ENCODE data around the gene MYO7B.

MYO7B gene

DNA sequence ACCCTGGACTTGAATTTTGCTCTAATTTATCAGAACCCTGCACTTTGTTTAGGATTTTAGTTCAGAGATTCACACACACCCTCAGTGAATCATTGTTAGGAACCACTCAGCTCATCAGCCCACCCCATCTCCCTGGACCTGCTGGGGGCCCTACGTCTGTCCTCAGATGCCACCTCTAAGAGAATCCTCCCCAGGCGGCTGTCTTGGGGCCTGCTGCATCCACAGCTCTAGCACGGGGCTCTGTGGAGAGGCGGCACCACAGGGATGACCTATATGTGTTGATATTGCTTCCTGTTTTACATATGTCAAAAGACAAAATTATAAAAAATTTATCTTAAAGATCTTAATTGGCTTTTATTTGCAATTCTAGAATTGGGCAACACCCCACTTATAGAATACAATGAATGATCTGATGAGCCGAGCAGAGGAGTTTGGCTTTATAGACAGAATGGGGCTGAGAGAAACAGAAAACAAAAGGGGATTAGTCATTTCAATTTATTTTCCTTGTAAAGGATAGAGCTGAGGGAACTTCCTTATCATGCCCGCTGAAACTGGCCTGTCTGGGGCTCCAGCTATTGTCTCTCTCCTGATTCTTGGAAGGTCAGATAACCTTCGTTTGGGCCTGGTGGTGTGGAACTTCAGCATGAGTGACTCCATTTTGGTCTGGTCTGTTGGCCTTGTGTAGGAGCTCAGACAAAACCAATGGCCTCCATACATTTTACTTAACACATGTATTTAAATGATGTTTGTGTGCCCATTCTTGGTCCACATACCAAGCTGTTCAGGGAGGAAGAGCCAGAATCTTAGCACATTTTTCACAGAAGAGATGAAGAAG is 1.4 kb downstream of the MYO7B start:
- no peak for ATAC-seq
- TF ChIP-seq, protein P1, sequence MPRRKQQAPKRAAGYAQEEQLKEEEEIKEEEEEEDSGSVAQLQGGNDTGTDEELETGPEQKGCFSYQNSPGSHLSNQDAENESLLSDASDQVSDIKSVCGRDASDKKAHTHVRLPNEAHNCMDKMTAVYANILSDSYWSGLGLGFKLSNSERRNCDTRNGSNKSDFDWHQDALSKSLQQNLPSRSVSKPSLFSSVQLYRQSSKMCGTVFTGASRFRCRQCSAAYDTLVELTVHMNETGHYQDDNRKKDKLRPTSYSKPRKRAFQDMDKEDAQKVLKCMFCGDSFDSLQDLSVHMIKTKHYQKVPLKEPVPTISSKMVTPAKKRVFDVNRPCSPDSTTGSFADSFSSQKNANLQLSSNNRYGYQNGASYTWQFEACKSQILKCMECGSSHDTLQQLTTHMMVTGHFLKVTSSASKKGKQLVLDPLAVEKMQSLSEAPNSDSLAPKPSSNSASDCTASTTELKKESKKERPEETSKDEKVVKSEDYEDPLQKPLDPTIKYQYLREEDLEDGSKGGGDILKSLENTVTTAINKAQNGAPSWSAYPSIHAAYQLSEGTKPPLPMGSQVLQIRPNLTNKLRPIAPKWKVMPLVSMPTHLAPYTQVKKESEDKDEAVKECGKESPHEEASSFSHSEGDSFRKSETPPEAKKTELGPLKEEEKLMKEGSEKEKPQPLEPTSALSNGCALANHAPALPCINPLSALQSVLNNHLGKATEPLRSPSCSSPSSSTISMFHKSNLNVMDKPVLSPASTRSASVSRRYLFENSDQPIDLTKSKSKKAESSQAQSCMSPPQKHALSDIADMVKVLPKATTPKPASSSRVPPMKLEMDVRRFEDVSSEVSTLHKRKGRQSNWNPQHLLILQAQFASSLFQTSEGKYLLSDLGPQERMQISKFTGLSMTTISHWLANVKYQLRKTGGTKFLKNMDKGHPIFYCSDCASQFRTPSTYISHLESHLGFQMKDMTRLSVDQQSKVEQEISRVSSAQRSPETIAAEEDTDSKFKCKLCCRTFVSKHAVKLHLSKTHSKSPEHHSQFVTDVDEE (CRISPR knock-in tag; IDR thresholded peaks at IDR 0.05), result no peak
- TF ChIP-seq ARNTL (CRISPR knock-in tag; IDR thresholded peaks at IDR 0.05; ENCODE audit: borderline replicate concordance, low read depth) (no peak), ISL1 (CRISPR knock-in tag; IDR thresholded peaks at IDR 0.05) (no peak), CSDC2 (CRISPR knock-in tag; IDR thresholded peaks at IDR 0.05) (no peak), ZNF565 (CRISPR knock-in tag; conservative IDR thresholded peaks at IDR 0.05; ENCODE audit: low read depth) (no peak), OSR1 (CRISPR knock-in tag; IDR thresholded peaks at IDR 0.05) (no peak), SNAI2 (CRISPR knock-in tag; IDR thresholded peaks at IDR 0.05) (no peak), BACH2 (CRISPR knock-in tag; IDR thresholded peaks at IDR 0.05; ENCODE audit: borderline replicate concordance) (no peak), ZC3H10 (CRISPR knock-in tag; IDR thresholded peaks at IDR 0.05) (no peak), TOX (CRISPR knock-in tag; IDR thresholded peaks at IDR 0.05; ENCODE audit: borderline replicate concordance) (no peak), ZNF70 (CRISPR knock-in tag; IDR thresholded peaks at IDR 0.05) (no peak), RARB (CRISPR knock-in tag; IDR thresholded peaks at IDR 0.05) (no peak)
- TF ChIP-seq, protein P2, sequence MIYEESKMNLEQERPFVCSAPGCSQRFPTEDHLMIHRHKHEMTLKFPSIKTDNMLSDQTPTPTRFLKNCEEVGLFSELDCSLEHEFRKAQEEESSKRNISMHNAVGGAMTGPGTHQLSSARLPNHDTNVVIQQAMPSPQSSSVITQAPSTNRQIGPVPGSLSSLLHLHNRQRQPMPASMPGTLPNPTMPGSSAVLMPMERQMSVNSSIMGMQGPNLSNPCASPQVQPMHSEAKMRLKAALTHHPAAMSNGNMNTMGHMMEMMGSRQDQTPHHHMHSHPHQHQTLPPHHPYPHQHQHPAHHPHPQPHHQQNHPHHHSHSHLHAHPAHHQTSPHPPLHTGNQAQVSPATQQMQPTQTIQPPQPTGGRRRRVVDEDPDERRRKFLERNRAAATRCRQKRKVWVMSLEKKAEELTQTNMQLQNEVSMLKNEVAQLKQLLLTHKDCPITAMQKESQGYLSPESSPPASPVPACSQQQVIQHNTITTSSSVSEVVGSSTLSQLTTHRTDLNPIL (CRISPR knock-in tag; IDR thresholded peaks at IDR 0.05; ENCODE audit: low read depth), result no peak
- TF ChIP-seq, protein P3, sequence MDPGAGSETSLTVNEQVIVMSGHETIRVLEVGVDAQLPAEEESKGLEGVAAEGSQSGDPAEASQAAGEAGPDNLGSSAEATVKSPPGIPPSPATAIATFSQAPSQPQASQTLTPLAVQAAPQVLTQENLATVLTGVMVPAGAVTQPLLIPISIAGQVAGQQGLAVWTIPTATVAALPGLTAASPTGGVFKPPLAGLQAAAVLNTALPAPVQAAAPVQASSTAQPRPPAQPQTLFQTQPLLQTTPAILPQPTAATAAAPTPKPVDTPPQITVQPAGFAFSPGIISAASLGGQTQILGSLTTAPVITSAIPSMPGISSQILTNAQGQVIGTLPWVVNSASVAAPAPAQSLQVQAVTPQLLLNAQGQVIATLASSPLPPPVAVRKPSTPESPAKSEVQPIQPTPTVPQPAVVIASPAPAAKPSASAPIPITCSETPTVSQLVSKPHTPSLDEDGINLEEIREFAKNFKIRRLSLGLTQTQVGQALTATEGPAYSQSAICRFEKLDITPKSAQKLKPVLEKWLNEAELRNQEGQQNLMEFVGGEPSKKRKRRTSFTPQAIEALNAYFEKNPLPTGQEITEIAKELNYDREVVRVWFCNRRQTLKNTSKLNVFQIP (CRISPR knock-in tag; IDR thresholded peaks at IDR 0.05; ENCODE audit: borderline replicate concordance, low read depth), result no peak
- TF ChIP-seq, protein P4, sequence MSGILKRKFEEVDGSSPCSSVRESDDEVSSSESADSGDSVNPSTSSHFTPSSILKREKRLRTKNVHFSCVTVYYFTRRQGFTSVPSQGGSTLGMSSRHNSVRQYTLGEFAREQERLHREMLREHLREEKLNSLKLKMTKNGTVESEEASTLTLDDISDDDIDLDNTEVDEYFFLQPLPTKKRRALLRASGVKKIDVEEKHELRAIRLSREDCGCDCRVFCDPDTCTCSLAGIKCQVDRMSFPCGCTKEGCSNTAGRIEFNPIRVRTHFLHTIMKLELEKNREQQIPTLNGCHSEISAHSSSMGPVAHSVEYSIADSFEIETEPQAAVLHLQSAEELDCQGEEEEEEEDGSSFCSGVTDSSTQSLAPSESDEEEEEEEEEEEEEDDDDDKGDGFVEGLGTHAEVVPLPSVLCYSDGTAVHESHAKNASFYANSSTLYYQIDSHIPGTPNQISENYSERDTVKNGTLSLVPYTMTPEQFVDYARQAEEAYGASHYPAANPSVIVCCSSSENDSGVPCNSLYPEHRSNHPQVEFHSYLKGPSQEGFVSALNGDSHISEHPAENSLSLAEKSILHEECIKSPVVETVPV (CRISPR knock-in tag; IDR thresholded peaks at IDR 0.05), result no peak

DNA sequence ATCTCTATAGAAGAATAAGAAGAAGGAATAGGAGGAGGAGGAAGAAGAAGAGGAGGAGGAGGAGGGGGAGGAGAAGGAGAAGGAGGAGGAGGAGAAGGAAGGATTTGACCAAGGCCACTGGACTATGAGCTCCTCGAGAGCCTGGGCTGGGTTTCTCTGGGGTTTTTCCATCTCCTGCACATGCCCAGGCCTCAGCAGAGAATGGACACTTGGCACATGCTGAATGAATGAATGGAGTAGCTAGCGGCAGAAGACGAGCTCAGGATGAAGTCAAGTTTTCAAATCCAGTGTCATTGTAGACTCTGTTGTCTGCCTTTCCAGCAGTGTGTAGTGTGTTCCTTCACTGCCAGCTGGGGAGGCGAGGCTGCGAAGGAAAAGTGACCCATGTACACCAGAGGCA is 2.2 kb downstream of the MYO7B start:
- TF ChIP-seq OSR1 (CRISPR knock-in tag; IDR thresholded peaks at IDR 0.05) (no peak), ZFP3 (CRISPR knock-in tag; IDR thresholded peaks at IDR 0.05) (no peak), ZNF8 (CRISPR knock-in tag; IDR thresholded peaks at IDR 0.05) (no peak), ESRRG (CRISPR knock-in tag; IDR thresholded peaks at IDR 0.05) (no peak), CSDC2 (CRISPR knock-in tag; IDR thresholded peaks at IDR 0.05) (no peak)
- TF ChIP-seq, protein P1 (CRISPR knock-in tag; IDR thresholded peaks at IDR 0.05), result no peak
- ATAC-seq, result no peak

DNA sequence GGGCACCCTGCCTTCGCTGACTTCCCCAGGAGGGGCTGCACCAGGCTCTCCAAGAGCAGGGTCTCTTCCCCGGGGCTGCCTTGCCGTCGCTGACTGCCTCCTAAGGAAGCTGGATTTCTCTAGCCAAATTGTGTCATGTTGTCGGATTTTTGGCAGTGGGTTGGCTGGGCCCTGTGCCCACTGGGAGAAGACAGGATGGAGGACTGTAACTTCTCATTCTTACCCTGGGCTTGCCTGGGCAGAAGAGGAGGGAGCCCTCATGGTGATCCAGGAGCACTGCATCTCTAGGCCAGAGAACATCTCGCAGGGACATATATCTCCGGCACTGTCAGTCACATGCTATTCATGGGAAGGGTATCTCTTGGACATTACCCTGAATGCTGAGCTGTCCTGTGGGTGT is 6.3 kb downstream of the MYO7B start:
- no peak for TF ChIP-seq ZNF70 (CRISPR knock-in tag; IDR thresholded peaks at IDR 0.05)
- TF ChIP-seq, protein P3 (CRISPR knock-in tag; IDR thresholded peaks at IDR 0.05; ENCODE audit: borderline replicate concordance, low read depth), result no peak
- no peak for ATAC-seq

Measured in SK-N-SH treated with all-trans-retinoic acid at 6 μM for 48 hours (cell line).